ENCODE measurements around the gene IGFL4. TPM values are rescaled to one million over a fixed set of nuclear protein-coding genes. Genes with fewer than 3 reads are reported as not detected.

IGFL4 gene
- total RNA-seq = not detected

- Mint-ChIP-seq H3K27me3 (peaks cover 39% of the 10 kb centered on the region), H3K27ac (no peak within 1 kb of the TSS), H3K4me1 (ENCODE audit: low read depth) (peaks cover 4% of the 10 kb centered on the region), H3K9me3 (peaks cover 4% of the 10 kb centered on the region), H3K36me3 (ENCODE audit: low read depth) (no peaks in the 10 kb centered on the region), H3K4me3 (no peak within 1 kb of the TSS)
- ATAC-seq (no peak), DNase-seq (no peak)
- intact Hi-C loops (cut with micrococcal nuclease) = no loop called here
- ChIA-PET CTCF (interaction anchor here (3.9 kb wide), 1 partner anchor 12 kb away, joined by 22 read pairs; no protein-coding TSS in a partner anchor), POLR2A (no interaction called here)
- no peak for TF ChIP-seq CTCF (IDR thresholded peaks at IDR 0.05)
Measured at GRCh38 chr19:46040952-46041500, at the start of gene IGFL4. Gene IGFL4, minus strand, starts transcription at chr19:46041002. Its CDS starts 40 bp downstream, at chr19:46040962.

GRCh38 chr19:46090444-46090843 is 49.6 kb upstream of the IGFL4 start:
- H3K36me3 Mint-ChIP-seq (ENCODE audit: low read depth) = peaks cover 4% of the 10 kb centered on the region
- no peak overlapping the region for H3K27ac Mint-ChIP-seq
- TF ChIP-seq CTCF (IDR thresholded peaks at IDR 0.05) = no peak
- H3K4me1 Mint-ChIP-seq (ENCODE audit: low read depth) = no peaks in the 10 kb centered on the region
- H3K4me3 Mint-ChIP-seq = no peak overlapping the region
- H3K9me3 Mint-ChIP-seq = peaks cover 36% of the 10 kb centered on the region
- CTCF ChIA-PET = interaction anchor here (1.5 kb wide), 1 partner anchor 8 kb away, joined by 6 read pairs; no protein-coding TSS in a partner anchor
- intact Hi-C loops (cut with micrococcal nuclease) = no loop called here
- POLR2A ChIA-PET = no interaction called here
- DNase-seq (no peak), ATAC-seq (no peak)
- peaks cover 40% of the 10 kb centered on the region for H3K27me3 Mint-ChIP-seq

- ChIA-PET POLR2A (no interaction called here), CTCF (interaction anchor here (0.9 to 1.5 kb wide), 2 partner anchors 7 to 100 kb away, joined by 3 to 6 read pairs; no protein-coding TSS in a partner anchor)
- Mint-ChIP-seq H3K36me3 (ENCODE audit: low read depth) (peaks cover 6% of the 10 kb centered on the region), H3K9me3 (peaks cover 45% of the 10 kb centered on the region), H3K27me3 (peaks cover 36% of the 10 kb centered on the region), H3K27ac (no peak overlapping the region), H3K4me1 (ENCODE audit: low read depth) (no peaks in the 10 kb centered on the region), H3K4me3 (no peak overlapping the region)
- no peak for DNase-seq
- intact Hi-C loops (cut with micrococcal nuclease) = no loop called here
- no peak for ATAC-seq
- no peak for TF ChIP-seq CTCF (IDR thresholded peaks at IDR 0.05)
Measured at GRCh38 chr19:46089432-46089831, 48.6 kb upstream of the IGFL4 start.

- ChIA-PET POLR2A (no interaction called here), CTCF (no interaction called here)
- DNase-seq (no peak), ATAC-seq (no peak)
- Mint-ChIP-seq H3K27ac (no peak overlapping the region), H3K4me1 (ENCODE audit: low read depth) (no peaks in the 10 kb centered on the region), H3K36me3 (ENCODE audit: low read depth) (peaks cover 6% of the 10 kb centered on the region), H3K9me3 (peaks cover 46% of the 10 kb centered on the region), H3K4me3 (no peak overlapping the region), H3K27me3 (peaks cover 41% of the 10 kb centered on the region)
- TF ChIP-seq CTCF (IDR thresholded peaks at IDR 0.05) = no peak
- intact Hi-C loops (cut with micrococcal nuclease) = no loop called here
Measured at GRCh38 chr19:46088101-46088500, 47.3 kb upstream of the IGFL4 start.

GRCh38 chr19:46085888-46086287 is 45.1 kb upstream of the IGFL4 start:
- peaks cover 7% of the 10 kb centered on the region for H3K4me1 Mint-ChIP-seq (ENCODE audit: low read depth)
- peaks cover 6% of the 10 kb centered on the region for H3K36me3 Mint-ChIP-seq (ENCODE audit: low read depth)
- no peak overlapping the region for H3K4me3 Mint-ChIP-seq
- no peak for TF ChIP-seq CTCF (IDR thresholded peaks at IDR 0.05)
- CTCF ChIA-PET = no interaction called here
- ATAC-seq (no peak), DNase-seq (no peak)
- intact Hi-C loops (cut with micrococcal nuclease) = no loop called here
- peaks cover 46% of the 10 kb centered on the region for H3K9me3 Mint-ChIP-seq
- H3K27ac Mint-ChIP-seq = no peak overlapping the region
- peaks cover 56% of the 10 kb centered on the region for H3K27me3 Mint-ChIP-seq
- POLR2A ChIA-PET = no interaction called here
